Prostate gland (tissue), 2 donors: ENCODE results near the gene TAX1BP1. TPM values are rescaled to one million over a fixed set of nuclear protein-coding genes. Genes with fewer than 3 reads are reported as not detected.

Experiments
- DNase-seq: peaks from one replicate; pipeline ENCODE4 v3.0.0-alpha.2; 2019; ENCODE audit warnings: low spot score
- H3K27ac ChIP-seq, 2 donors: fragments of 200-600 bp; sonication (generic); 2 replicates each; pipeline ENCODE4 v1.5.1; 2017 to 2019
- H3K27me3 ChIP-seq: fragments of 200-600 bp; sonication (generic); replicated peaks from 2 replicates; pipeline ENCODE4 v1.5.1; 2019; ENCODE audit not compliant: insufficient read depth
- H3K36me3 ChIP-seq, 2 donors: fragments of 200-600 bp; sonication (generic); 1 replicate in 1 of 2; 2 replicates in 1 of 2; pipeline versions ENCODE4 v1.5.1 to v1.8.1; 2017 to 2019
- H3K4me1 ChIP-seq: fragments of 200-600 bp; sonication (generic); replicated peaks from 2 replicates; pipeline ENCODE4 v1.5.1; 2019
- H3K4me3 ChIP-seq, 2 donors: fragments of 200-600 bp; sonication (generic); 2 replicates each; pipeline ENCODE4 v1.5.1; 2017 to 2019
- H3K9me3 ChIP-seq: fragments of 200-600 bp; sonication (generic); 2 replicates; pipeline ENCODE4 v1.5.1; 2017
- POLR2A ChIP-seq: fragments of 450-650 bp; IDR thresholded peaks from one replicate; pipeline ENCODE4 v1.6.1; 2016; ENCODE audit warnings: antibody characterized with exemption, mild to moderate bottlenecking
- POLR2AphosphoS5 ChIP-seq: sonication (generic); formaldehyde crosslinking; IDR thresholded peaks from one replicate; pipeline ENCODE4 v1.6.1; 2017; ENCODE audit warnings: antibody characterized with exemption
- WGBS: methylation state at CpG from one replicate; pipeline ENCODE4 v1.1.5; 2018; 5-methylcytosine and 5-hydroxymethylcytosine counted together
- intact Hi-C: fragments of 100-400 bp; cut with DNase I; formaldehyde crosslinking; loops from one replicate; pipeline ENCODE4 v1.14.2; 2022
- total RNA-seq, 2 donors: library from RNA; depleted of rRNA; stranded (reverse); fragments of >200 nt; gene quantifications; one replicate each; pipeline ENCODE4 v1.1.0, GENCODE V29; 2016
- TF ChIP-seq, protein P1 (sequence below), 4 experiments: fragments of 200-600 bp in 2 of 4; fragments of 450-650 bp in 2 of 4; sonication (generic) in 2 of 4; IDR thresholded peaks; 1 replicate in 3 of 4; 2 replicates in 1 of 4; pipeline ENCODE4 v1.5.1; 2016 to 2019; ENCODE audit warnings: antibody characterized with exemption in 4 of 4, mild to moderate bottlenecking in 2 of 4, moderate library complexity in 2 of 4

Gene TAX1BP1
- total RNA-seq, 2 donors from 2014 or later = 105 to 125 TPM

DNA sequence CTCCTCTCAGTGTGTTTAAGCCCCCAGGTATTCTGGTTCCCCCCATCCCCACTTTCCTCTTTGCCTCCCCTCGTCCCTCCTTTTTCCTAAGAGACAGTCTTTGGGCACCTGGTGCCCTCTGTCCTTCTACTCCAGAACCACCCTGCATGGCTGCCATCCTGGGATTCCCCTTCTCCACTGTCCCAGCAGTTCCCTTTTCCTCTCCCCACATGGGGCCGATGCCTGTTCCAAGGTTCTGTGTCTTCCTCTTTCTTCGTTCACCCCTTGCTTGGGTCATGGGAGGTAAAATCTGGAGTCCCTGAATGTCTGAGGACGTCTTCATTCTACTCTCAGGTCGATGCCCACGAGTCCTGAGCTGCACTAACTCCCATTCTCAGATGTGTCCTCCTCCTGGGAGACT lies 120.8 kb downstream of the TAX1BP1 start:
- no peak for DNase-seq
- no peaks in the 10 kb centered on the region for H3K36me3 ChIP-seq
- no peaks in the 10 kb centered on the region for H3K4me1 ChIP-seq
- WGBS = 86% methylated on average over 6 of the region's 6 CpGs
- H3K4me3 ChIP-seq = no peak overlapping the region
- no peak for TF ChIP-seq POLR2AphosphoS5
- TF ChIP-seq POLR2A = no peak
- TF ChIP-seq, protein P1, sequence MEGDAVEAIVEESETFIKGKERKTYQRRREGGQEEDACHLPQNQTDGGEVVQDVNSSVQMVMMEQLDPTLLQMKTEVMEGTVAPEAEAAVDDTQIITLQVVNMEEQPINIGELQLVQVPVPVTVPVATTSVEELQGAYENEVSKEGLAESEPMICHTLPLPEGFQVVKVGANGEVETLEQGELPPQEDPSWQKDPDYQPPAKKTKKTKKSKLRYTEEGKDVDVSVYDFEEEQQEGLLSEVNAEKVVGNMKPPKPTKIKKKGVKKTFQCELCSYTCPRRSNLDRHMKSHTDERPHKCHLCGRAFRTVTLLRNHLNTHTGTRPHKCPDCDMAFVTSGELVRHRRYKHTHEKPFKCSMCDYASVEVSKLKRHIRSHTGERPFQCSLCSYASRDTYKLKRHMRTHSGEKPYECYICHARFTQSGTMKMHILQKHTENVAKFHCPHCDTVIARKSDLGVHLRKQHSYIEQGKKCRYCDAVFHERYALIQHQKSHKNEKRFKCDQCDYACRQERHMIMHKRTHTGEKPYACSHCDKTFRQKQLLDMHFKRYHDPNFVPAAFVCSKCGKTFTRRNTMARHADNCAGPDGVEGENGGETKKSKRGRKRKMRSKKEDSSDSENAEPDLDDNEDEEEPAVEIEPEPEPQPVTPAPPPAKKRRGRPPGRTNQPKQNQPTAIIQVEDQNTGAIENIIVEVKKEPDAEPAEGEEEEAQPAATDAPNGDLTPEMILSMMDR (IDR thresholded peaks at IDR 0.05) = no peak
- no peaks in the 10 kb centered on the region for H3K9me3 ChIP-seq
- H3K27me3 ChIP-seq = no peaks in the 10 kb centered on the region
- intact Hi-C loops = no loop called here
- H3K27ac ChIP-seq = no peak overlapping the region

DNA sequence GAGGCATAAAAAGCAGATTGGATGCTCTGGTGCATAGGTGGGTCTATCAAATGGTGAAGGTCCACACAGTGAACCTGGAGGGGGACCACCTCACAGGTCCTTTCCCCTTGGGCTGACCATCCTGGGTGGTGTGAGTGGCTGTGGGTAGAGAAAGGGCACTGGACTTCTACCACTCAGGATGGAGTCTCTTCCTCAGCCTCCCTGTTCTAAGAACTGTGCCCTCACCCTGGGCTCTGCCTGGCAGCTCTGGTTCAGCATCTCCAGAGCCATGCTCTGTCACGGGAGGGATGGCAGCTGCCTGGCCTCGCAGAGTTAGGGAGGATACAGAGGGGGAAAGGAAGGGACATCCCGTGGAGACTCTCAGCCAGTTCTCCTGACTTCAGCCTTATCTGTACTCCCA lies 121.8 kb downstream of the TAX1BP1 start:
- H3K9me3 ChIP-seq = no peaks in the 10 kb centered on the region
- 94% methylated on average over 3 of the region's 3 CpGs for WGBS
- H3K4me3 ChIP-seq = no peak overlapping the region
- intact Hi-C loops = no loop called here
- no peak for DNase-seq
- H3K27ac ChIP-seq = no peak overlapping the region
- no peak for TF ChIP-seq POLR2A
- TF ChIP-seq, protein P1 (IDR thresholded peaks at IDR 0.05) = no peak
- TF ChIP-seq POLR2AphosphoS5 = no peak
- no peaks in the 10 kb centered on the region for H3K27me3 ChIP-seq
- no peaks in the 10 kb centered on the region for H3K36me3 ChIP-seq
- H3K4me1 ChIP-seq = no peaks in the 10 kb centered on the region

DNA sequence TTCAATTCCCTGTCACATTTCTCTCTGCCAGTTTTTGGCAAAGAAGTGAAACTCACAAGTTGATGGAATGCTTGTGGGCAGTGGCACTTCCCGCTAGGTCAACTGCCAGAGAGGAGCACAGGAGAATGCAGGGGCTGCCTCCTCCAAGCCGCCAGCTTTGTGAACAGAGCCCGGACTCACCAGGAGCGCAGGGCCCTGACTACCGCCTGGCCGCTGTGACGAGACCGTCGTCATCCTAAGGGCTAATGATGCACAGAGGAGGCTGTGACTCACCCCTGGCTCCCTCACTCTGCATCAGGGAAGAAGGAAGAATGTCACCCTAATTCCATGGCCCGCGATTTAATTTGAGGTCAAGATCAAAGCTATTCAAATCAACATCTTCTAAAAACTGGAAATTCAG lies 123.9 kb downstream of the TAX1BP1 start:
- Histone ChIP-seq H3K4me3 (no peak overlapping the region), H3K4me1 (no peaks in the 10 kb centered on the region), H3K27ac (no peak overlapping the region), H3K36me3 (no peaks in the 10 kb centered on the region), H3K27me3 (no peaks in the 10 kb centered on the region), H3K9me3 (no peaks in the 10 kb centered on the region)
- WGBS = 91% methylated on average over 11 of the region's 11 CpGs
- DNase-seq = no peak
- intact Hi-C loops = no loop called here
- TF ChIP-seq, protein P1 (IDR thresholded peaks at IDR 0.05) = no peak
- no peak for TF ChIP-seq POLR2AphosphoS5

DNA sequence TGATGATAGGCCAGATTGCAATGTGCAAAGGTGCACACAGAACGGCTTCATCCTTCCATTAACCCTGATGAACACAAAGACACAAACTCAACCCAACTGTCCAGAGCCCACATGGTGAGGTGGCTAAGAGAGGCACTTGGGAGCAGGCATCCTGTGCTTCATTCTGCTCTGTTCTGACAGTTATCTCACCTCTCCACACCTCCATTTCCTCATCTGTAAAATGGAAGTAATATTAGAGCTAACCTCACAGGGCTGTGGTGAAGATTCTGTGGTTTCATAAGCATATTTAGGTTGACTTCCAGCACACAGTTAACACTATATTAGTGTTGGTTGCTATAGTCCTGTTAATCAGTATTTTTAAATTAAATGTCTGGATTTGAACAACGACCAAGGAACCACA lies 126.3 kb downstream of the TAX1BP1 start:
- WGBS = 68% methylated on average over 2 of the region's 2 CpGs
- H3K27ac ChIP-seq = no peak overlapping the region
- no peaks in the 10 kb centered on the region for H3K4me1 ChIP-seq
- intact Hi-C loops = no loop called here
- no peak for DNase-seq
- no peaks in the 10 kb centered on the region for H3K9me3 ChIP-seq
- H3K27me3 ChIP-seq = no peaks in the 10 kb centered on the region
- H3K4me3 ChIP-seq = no peak overlapping the region
- TF ChIP-seq POLR2AphosphoS5 (no peak), POLR2A (no peak)
- TF ChIP-seq, protein P1 (IDR thresholded peaks at IDR 0.05) = no peak
- no peaks in the 10 kb centered on the region for H3K36me3 ChIP-seq

DNA sequence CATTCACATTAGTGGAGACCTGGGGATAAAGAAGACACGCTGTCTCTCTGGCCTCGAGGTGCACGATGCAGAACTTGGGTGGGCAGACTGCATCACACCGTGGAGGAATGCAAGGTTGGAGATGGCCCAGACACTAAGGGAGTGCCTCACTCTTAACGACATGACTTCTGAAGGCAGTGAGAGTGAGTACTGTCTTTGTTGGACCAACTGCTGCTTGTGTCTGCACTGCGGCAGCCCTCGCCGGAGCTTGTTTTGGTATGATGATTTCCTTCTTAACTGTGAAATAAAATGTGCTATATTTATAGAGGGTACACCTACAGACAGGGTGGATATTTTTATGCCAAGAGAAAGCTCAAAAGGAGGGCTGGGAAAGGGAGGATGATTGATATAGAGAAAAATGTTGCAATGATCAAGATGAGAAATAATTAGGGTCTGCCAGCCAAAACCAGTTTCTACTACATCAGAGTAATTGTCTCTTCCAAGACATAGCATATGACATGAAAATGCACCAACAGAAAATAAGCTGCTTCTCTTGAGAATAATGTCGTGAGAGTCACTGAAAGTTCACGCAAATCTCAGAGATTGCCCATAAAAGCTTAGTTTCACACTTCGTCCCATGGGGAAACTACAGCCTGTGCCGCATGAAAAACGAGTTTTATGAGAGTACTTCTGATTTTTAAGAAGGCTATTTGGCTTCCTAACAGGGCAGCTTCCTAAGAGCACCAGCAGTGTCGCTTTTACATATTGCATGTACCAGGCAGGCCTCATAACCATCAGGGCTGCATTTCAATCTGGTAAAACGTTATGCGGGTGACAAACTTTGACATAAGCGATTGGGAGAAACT lies 127.1 kb downstream of the TAX1BP1 start:
- Histone ChIP-seq H3K27ac (no peak overlapping the region), H3K27me3 (no peaks in the 10 kb centered on the region), H3K36me3 (no peaks in the 10 kb centered on the region), H3K9me3 (no peaks in the 10 kb centered on the region), H3K4me3 (no peak overlapping the region), H3K4me1 (no peaks in the 10 kb centered on the region)
- WGBS = 50% methylated on average over 17 of the region's 17 CpGs
- intact Hi-C loops = no loop called here
- TF ChIP-seq POLR2A = no peak
- TF ChIP-seq, protein P1 (IDR thresholded peaks at IDR 0.05) = no peak
- TF ChIP-seq POLR2AphosphoS5 = no peak
- no peak for DNase-seq
